GM19025 (cell line): ENCODE results near the gene SEMA3F.
"Not testable (repeated sequence)": the region's sequence is repeated elsewhere in the genome, so short reads cannot be mapped to it uniquely, and the experiment has no call there.

Experiments used
- ATAC-seq: cut with Tn5 transposase; IDR thresholded peaks from one replicate; pipeline ENCODE4 v1.9.1; 2021; ENCODE audit warnings: mild to moderate bottlenecking, low read depth, moderate library complexity; ENCODE audit not compliant: unreplicated experiment

SEMA3F gene

GRCh38 chr3:50227390-50228183 lies 72.5 kb downstream of the SEMA3F start:
- ATAC-seq, result peak; percentile 87

- ATAC-seq, result not testable (repeated sequence)
Measured at GRCh38 chr3:50228184-50228763, 73.2 kb downstream of the SEMA3F start.

- no peak for ATAC-seq
Measured at GRCh38 chr3:50229490-50229889, 74.4 kb downstream of the SEMA3F start.

- ATAC-seq, result no peak
Measured at GRCh38 chr3:50230104-50230793, 75.1 kb downstream of the SEMA3F start.

GRCh38 chr3:50230794-50231125 lies 75.6 kb downstream of the SEMA3F start:
- ATAC-seq, result no peak

- no peak for ATAC-seq
Measured at GRCh38 chr3:50231581-50231980, 76.5 kb downstream of the SEMA3F start.

- ATAC-seq, result no peak
Measured at GRCh38 chr3:50232303-50232702, 77.2 kb downstream of the SEMA3F start.

GRCh38 chr3:50233176-50233575 lies 78.1 kb downstream of the SEMA3F start:
- no peak for ATAC-seq

- peak; percentile 94 for ATAC-seq
Measured at GRCh38 chr3:50235716-50236483, 80.8 kb downstream of the SEMA3F start, which contains the start of gene GNAI2. GNAI2 (plus strand) TSS chr3:50236204; CDS start chr3:50236336, 132 bp downstream.

GRCh38 chr3:50236484-50237132 lies 81.5 kb downstream of the SEMA3F start:
- ATAC-seq, result no peak

- no peak for ATAC-seq
Measured at GRCh38 chr3:50237133-50237651, 82.1 kb downstream of the SEMA3F start.

- no peak for ATAC-seq
Measured at GRCh38 chr3:50237754-50238548, 82.8 kb downstream of the SEMA3F start.

- ATAC-seq, result no peak
Measured at GRCh38 chr3:50238549-50239026, 83.5 kb downstream of the SEMA3F start.
